Measurements from ENCODE around the gene TRPV3.

TRPV3 gene

GRCh38 chr17:3596804-3597464 lies 39.3 kb upstream of the TRPV3 start:
- H3K27ac ChIP-seq = no peak overlapping the region
- no peak for TF ChIP-seq CTCF (conservative IDR thresholded peaks at IDR 0.05)

GRCh38 chr17:3594976-3595375 lies 37.4 kb upstream of the TRPV3 start:
- no peak overlapping the region for H3K27ac ChIP-seq
- no peak for TF ChIP-seq CTCF (conservative IDR thresholded peaks at IDR 0.05)

GRCh38 chr17:3594051-3594800 lies 36.6 kb upstream of the TRPV3 start:
- H3K27ac ChIP-seq = no peak overlapping the region
- TF ChIP-seq CTCF (conservative IDR thresholded peaks at IDR 0.05) = no peak

GRCh38 chr17:3593384-3593783 lies 35.8 kb upstream of the TRPV3 start:
- no peak for TF ChIP-seq CTCF (conservative IDR thresholded peaks at IDR 0.05)
- no peak overlapping the region for H3K27ac ChIP-seq

GRCh38 chr17:3592216-3592860 lies 34.7 kb upstream of the TRPV3 start:
- no peak for TF ChIP-seq CTCF (conservative IDR thresholded peaks at IDR 0.05)
- no peak overlapping the region for H3K27ac ChIP-seq

- TF ChIP-seq CTCF (conservative IDR thresholded peaks at IDR 0.05) = no peak
- H3K27ac ChIP-seq = no peak overlapping the region
These were observed 33.2 kb upstream of the TRPV3 start for GRCh38 chr17:3590768-3591167.

- TF ChIP-seq CTCF (conservative IDR thresholded peaks at IDR 0.05) = no peak
These were observed 32.6 kb upstream of the TRPV3 start for GRCh38 chr17:3590231-3590630.

More at GRCh38 chr17:3590231-3590630, 32.6 kb upstream of the TRPV3 start:
- no peak overlapping the region for H3K27ac ChIP-seq

Data from VCaP (cell line).